Endodermal cell (in vitro differentiated cells): ENCODE results near the gene FKBP14. TPM values are rescaled to one million over a fixed set of nuclear protein-coding genes. Genes with fewer than 3 reads are reported as not detected.

Source experiments
- DNase-seq: peaks from one replicate; pipeline ENCODE4 v3.0.0-alpha.2; 2017
- H3K27ac ChIP-seq: 2 replicates; pipeline ENCODE4 v1.5.1; 2013; ENCODE audit warnings: mild to moderate bottlenecking, low read depth, low read length, moderate library complexity
- H3K27me3 ChIP-seq: 2 replicates; pipeline ENCODE4 v1.6.1; 2013; ENCODE audit warnings: mild to moderate bottlenecking, low read length, moderate library complexity; ENCODE audit not compliant: insufficient read depth, control insufficient read depth, poor library complexity, severe bottlenecking
- H3K36me3 ChIP-seq: 2 replicates; pipeline ENCODE4 v1.7.0; 2013; ENCODE audit warnings: mild to moderate bottlenecking, low read length, moderate library complexity; ENCODE audit not compliant: control insufficient read depth, insufficient read depth
- H3K4me1 ChIP-seq: one replicate; pipeline ENCODE4 v1.7.0; 2013; ENCODE audit warnings: low read length; ENCODE audit not compliant: control insufficient read depth, insufficient read depth
- H3K4me3 ChIP-seq: 2 replicates; pipeline ENCODE4 v1.5.1; 2013; ENCODE audit warnings: mild to moderate bottlenecking, low read length, moderate library complexity
- H3K9ac ChIP-seq: 2 replicates; pipeline ENCODE4 v1.6.1; 2013; ENCODE audit warnings: mild to moderate bottlenecking, low read length, moderate library complexity; ENCODE audit not compliant: poor library complexity, severe bottlenecking; ENCODE audit errors: extremely low read depth
- H3K9me3 ChIP-seq: 2 replicates; pipeline ENCODE4 v1.6.1; 2013; ENCODE audit warnings: mild to moderate bottlenecking, low read length, moderate library complexity; ENCODE audit not compliant: control insufficient read depth
- H3K27ac Mint-ChIP-seq: 2 replicates; pipeline ENCODE4 v1.8.0; 2020; ENCODE audit warnings: mixed read lengths
- H3K27me3 Mint-ChIP-seq: 2 replicates; pipeline ENCODE4 v1.8.0; 2021; ENCODE audit warnings: mild to moderate bottlenecking, mixed read lengths; ENCODE audit not compliant: insufficient read depth
- H3K36me3 Mint-ChIP-seq: 2 replicates; pipeline ENCODE4 v1.8.0; 2020; ENCODE audit warnings: low read depth, mixed read lengths
- H3K4me1 Mint-ChIP-seq: 2 replicates; pipeline ENCODE4 v1.8.0; 2020; ENCODE audit warnings: mixed read lengths
- H3K4me3 Mint-ChIP-seq: 2 replicates; pipeline ENCODE4 v1.8.0; 2020; ENCODE audit warnings: mild to moderate bottlenecking, moderate library complexity, mixed read lengths
- H3K9me3 Mint-ChIP-seq: 2 replicates; pipeline ENCODE4 v1.8.0; 2020; ENCODE audit warnings: mild to moderate bottlenecking, mixed read lengths
- WGBS, 2 experiments: methylation state at CpG; one replicate each; pipeline versions ENCODE4 v1.1.5 to v1.1.7; 2013; ENCODE audit warnings: missing lambda C conversion rate in 2 of 2, mixed read lengths in 1 of 2; ENCODE audit not compliant: insufficient coverage in 1 of 2, insufficient read length in 1 of 2; 5-methylcytosine and 5-hydroxymethylcytosine counted together
- total RNA-seq, 2 donors: library from RNA; stranded (reverse); fragmentation: NEBNext Ultra II Directional in 1 of 2; extraction: Animal tissue kit (Norgen Biotek cat#: 25700) in 1 of 2; gene quantifications; 2 replicates in 1 of 2; 3 replicates in 1 of 2; pipeline ENCODE4 v1.2.1, GENCODE V29; 2021
- TF ChIP-seq, protein P1 (sequence below): fragments of 200-600 bp; sonication (generic); conservative IDR thresholded peaks from 2 replicates; pipeline ENCODE4 v1.5.0; 2021; ENCODE audit warnings: antibody characterized with exemption, mild to moderate bottlenecking

FKBP14 gene
- total RNA-seq, 2 donors from 2014 or later: 15.1 to 24.8 TPM

DNA sequence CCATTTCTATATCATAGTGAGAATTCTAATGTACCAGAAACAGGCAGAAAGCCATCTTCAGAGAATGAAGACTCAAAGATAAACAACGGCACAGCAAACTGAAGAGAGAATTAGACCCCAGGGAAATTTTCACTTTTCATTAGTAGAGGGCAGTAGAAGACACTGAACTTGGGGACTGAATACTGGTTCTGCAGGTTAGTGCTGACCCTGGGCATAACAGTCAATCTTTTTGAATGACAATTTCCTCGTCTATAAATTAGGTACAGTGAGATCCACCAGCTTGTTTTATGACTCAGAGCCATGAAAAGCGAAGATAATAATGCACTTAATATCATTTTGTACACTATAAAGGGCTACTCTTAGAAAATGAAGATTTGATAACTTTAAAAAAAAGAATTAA, 13.7 kb downstream of the FKBP14 start:
- Mint-ChIP-seq H3K27ac (no peak overlapping the region), H3K27me3 (no peaks in the 10 kb centered on the region), H3K4me1 (no peaks in the 10 kb centered on the region), H3K36me3 (peaks cover 19% of the 10 kb centered on the region), H3K9me3 (no peaks in the 10 kb centered on the region), H3K4me3 (no peak overlapping the region)
- Histone ChIP-seq H3K4me3 (no peak overlapping the region), H3K9me3 (no peaks in the 10 kb centered on the region), H3K9ac (no peak overlapping the region), H3K27ac (no peak overlapping the region), H3K36me3 (peaks cover 32% of the 10 kb centered on the region), H3K4me1 (no peaks in the 10 kb centered on the region), H3K27me3 (no peaks in the 10 kb centered on the region)
- TF ChIP-seq, protein P1, sequence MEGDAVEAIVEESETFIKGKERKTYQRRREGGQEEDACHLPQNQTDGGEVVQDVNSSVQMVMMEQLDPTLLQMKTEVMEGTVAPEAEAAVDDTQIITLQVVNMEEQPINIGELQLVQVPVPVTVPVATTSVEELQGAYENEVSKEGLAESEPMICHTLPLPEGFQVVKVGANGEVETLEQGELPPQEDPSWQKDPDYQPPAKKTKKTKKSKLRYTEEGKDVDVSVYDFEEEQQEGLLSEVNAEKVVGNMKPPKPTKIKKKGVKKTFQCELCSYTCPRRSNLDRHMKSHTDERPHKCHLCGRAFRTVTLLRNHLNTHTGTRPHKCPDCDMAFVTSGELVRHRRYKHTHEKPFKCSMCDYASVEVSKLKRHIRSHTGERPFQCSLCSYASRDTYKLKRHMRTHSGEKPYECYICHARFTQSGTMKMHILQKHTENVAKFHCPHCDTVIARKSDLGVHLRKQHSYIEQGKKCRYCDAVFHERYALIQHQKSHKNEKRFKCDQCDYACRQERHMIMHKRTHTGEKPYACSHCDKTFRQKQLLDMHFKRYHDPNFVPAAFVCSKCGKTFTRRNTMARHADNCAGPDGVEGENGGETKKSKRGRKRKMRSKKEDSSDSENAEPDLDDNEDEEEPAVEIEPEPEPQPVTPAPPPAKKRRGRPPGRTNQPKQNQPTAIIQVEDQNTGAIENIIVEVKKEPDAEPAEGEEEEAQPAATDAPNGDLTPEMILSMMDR: no peak
- 93 to 100% methylated on average over 2 to 3 of the region's 3 CpGs for WGBS, 2 experiments
- DNase-seq: no peak

GRCh38 chr7:30010021-30010420, 16.5 kb downstream of the FKBP14 start:
- Mint-ChIP-seq H3K4me3 (no peak overlapping the region), H3K27ac (no peak overlapping the region), H3K4me1 (peaks cover 8% of the 10 kb centered on the region), H3K36me3 (peaks cover 9% of the 10 kb centered on the region), H3K9me3 (no peaks in the 10 kb centered on the region), H3K27me3 (no peaks in the 10 kb centered on the region)
- TF ChIP-seq, protein P1: no peak
- Histone ChIP-seq H3K36me3 (peaks cover 15% of the 10 kb centered on the region), H3K9me3 (no peaks in the 10 kb centered on the region), H3K27ac (no peak overlapping the region), H3K4me1 (no peaks in the 10 kb centered on the region), H3K27me3 (no peaks in the 10 kb centered on the region), H3K4me3 (no peak overlapping the region), H3K9ac (no peak overlapping the region)
- no peak for DNase-seq
- WGBS, 2 experiments: 96 to 100% methylated on average over 6 of the region's 6 CpGs

DNA sequence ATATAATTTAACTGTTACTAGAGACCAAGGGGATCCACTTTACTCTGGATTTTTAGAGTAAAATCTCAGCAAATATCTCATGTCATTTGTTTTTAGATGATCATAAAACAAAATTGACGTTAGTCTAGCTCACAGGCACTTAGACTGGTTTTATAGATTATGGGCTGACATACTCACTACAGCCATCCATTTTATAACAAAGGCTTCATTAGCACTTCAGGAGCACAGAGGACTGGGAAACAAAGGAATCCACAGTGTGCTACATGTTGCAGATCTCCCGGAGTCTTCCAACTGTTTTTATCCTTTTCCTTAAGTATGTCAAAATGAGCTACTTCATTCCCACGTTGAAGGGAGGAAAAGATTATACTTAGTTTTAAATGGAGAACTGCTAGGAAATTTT, 21.0 kb downstream of the FKBP14 start:
- Histone ChIP-seq H3K4me1 (no peaks in the 10 kb centered on the region), H3K36me3 (no peaks in the 10 kb centered on the region), H3K9me3 (no peaks in the 10 kb centered on the region), H3K27me3 (no peaks in the 10 kb centered on the region), H3K9ac (no peak overlapping the region), H3K27ac (peak overlapping the region; percentile 82), H3K4me3 (no peak overlapping the region)
- TF ChIP-seq, protein P1: no peak
- H3K9me3 Mint-ChIP-seq: no peaks in the 10 kb centered on the region
- no peak for DNase-seq
- peak overlapping the region; percentile 75 for H3K27ac Mint-ChIP-seq
- peaks cover 10% of the 10 kb centered on the region for H3K4me1 Mint-ChIP-seq
- H3K36me3 Mint-ChIP-seq: no peaks in the 10 kb centered on the region
- no peaks in the 10 kb centered on the region for H3K27me3 Mint-ChIP-seq
- no peak overlapping the region for H3K4me3 Mint-ChIP-seq
- 41% methylated on average over 3 of the region's 3 CpGs; no CpG with 5 or more reads in 1 of the 2 experiments for WGBS, 2 experiments
